Endothelial cell of umbilical vein (primary cell): ENCODE results near the gene DNAJB8.

ENCODE experiments used
- EZH2 ChIP-seq: IDR thresholded peaks from 2 replicates; pipeline ENCODE4 v1.6.1; 2012; ENCODE audit warnings: borderline replicate concordance, low read depth, mild to moderate bottlenecking, moderate library complexity, low read length, inconsistent platforms; ENCODE audit not compliant: severe bottlenecking
- FOS ChIP-seq: IDR thresholded peaks from 2 replicates; pipeline ENCODE4 v1.6.1; 2011; ENCODE audit warnings: mild to moderate bottlenecking, low read length, moderate library complexity, borderline replicate concordance; ENCODE audit not compliant: insufficient read depth
- GATA2 ChIP-seq: IDR thresholded peaks from 2 replicates; pipeline ENCODE4 v1.7.0; 2011; ENCODE audit warnings: low read depth, mild to moderate bottlenecking, moderate library complexity, mixed read lengths, low read length; ENCODE audit not compliant: insufficient read length, insufficient read depth
- POLR2A ChIP-seq: IDR thresholded peaks from 2 replicates; pipeline ENCODE4 v1.6.1; 2012; ENCODE audit warnings: low read depth, mild to moderate bottlenecking, control low read depth, low read length
- POLR2AphosphoS5 ChIP-seq: IDR thresholded peaks from 2 replicates; pipeline ENCODE4 v1.6.1; 2012; ENCODE audit warnings: low read depth, mild to moderate bottlenecking, control low read depth, low read length, moderate library complexity; ENCODE audit not compliant: insufficient read depth
- TF ChIP-seq, protein P1 (sequence below), 2 donors: IDR thresholded peaks; 1 replicate in 1 of 2; 2 replicates in 1 of 2; pipeline ENCODE4 v1.5.1; 2011; ENCODE audit warnings: low read length in 2 of 2, mild to moderate bottlenecking in 2 of 2, moderate library complexity in 2 of 2, control low read depth in 1 of 2, inconsistent platforms in 1 of 2, low read depth in 1 of 2; ENCODE audit not compliant: insufficient read depth in 1 of 2; ENCODE audit errors: extremely low read depth in 1 of 2
- TF ChIP-seq, protein P2 (sequence below): IDR thresholded peaks from 2 replicates; pipeline ENCODE4 v1.6.1; 2011; ENCODE audit not compliant: insufficient read depth, insufficient read length

DNA sequence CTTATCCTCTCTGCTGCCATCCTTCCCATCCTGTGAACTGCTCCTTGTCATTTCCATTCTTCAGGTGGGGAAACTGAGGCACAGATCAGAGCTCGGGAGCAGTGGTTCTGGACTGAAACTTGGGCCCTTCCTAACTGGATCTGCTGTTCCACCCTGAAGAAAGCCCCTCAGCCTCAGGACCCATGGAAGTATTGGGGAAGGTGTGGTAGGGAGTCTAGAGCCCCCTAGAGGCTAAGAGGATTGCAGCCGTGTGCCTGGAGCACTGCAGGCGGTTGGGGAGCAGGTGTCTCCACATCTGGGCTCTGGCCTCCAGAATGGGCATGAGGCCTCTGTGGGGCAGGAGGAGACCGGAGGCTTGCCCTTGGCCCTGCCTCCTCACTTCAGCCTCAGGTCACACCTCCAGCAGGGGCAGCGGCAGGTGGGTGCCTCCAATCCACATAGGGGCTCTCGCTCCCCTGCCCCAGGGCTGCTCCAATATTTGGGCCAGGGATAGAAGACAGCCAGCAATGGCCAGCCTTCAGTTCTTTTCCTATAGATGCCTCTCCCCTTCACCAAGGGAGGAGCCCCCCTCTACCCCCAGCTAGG is 28.1 kb downstream of the DNAJB8 start:
- TF ChIP-seq, protein P1, sequence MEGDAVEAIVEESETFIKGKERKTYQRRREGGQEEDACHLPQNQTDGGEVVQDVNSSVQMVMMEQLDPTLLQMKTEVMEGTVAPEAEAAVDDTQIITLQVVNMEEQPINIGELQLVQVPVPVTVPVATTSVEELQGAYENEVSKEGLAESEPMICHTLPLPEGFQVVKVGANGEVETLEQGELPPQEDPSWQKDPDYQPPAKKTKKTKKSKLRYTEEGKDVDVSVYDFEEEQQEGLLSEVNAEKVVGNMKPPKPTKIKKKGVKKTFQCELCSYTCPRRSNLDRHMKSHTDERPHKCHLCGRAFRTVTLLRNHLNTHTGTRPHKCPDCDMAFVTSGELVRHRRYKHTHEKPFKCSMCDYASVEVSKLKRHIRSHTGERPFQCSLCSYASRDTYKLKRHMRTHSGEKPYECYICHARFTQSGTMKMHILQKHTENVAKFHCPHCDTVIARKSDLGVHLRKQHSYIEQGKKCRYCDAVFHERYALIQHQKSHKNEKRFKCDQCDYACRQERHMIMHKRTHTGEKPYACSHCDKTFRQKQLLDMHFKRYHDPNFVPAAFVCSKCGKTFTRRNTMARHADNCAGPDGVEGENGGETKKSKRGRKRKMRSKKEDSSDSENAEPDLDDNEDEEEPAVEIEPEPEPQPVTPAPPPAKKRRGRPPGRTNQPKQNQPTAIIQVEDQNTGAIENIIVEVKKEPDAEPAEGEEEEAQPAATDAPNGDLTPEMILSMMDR (IDR thresholded peaks at IDR 0.05; ENCODE audit: extremely low read depth in 1 of 2, insufficient read depth in 1 of 2, low read depth in 1 of 2, low read length in 2 of 2) = peak; percentile 42 to 62
- TF ChIP-seq POLR2A (no peak), EZH2 (no peak), POLR2AphosphoS5 (no peak), GATA2 (no peak), FOS (no peak)
- TF ChIP-seq, protein P2, sequence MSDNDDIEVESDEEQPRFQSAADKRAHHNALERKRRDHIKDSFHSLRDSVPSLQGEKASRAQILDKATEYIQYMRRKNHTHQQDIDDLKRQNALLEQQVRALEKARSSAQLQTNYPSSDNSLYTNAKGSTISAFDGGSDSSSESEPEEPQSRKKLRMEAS = no peak
